Breast epithelium (tissue), 3 donors: ENCODE results near the gene ZSCAN20.

Experiments used
- POLR2A ChIP-seq: fragments of 450-650 bp; IDR thresholded peaks from one replicate; pipeline ENCODE4 v1.6.1; 2016; ENCODE audit warnings: antibody characterized with exemption, mild to moderate bottlenecking, moderate library complexity
- POLR2AphosphoS5 ChIP-seq, 3 donors: sonication (generic); formaldehyde crosslinking; IDR thresholded peaks; one replicate each; pipeline ENCODE4 v1.6.1; 2017; ENCODE audit warnings: antibody characterized with exemption in 3 of 3
- TF ChIP-seq, protein P1 (sequence below), 3 donors: fragments of 450-650 bp; IDR thresholded peaks; one replicate each; pipeline ENCODE4 v1.5.1; 2016 to 2017; ENCODE audit warnings: antibody characterized with exemption in 3 of 3, mild to moderate bottlenecking in 3 of 3, moderate library complexity in 3 of 3

DNA sequence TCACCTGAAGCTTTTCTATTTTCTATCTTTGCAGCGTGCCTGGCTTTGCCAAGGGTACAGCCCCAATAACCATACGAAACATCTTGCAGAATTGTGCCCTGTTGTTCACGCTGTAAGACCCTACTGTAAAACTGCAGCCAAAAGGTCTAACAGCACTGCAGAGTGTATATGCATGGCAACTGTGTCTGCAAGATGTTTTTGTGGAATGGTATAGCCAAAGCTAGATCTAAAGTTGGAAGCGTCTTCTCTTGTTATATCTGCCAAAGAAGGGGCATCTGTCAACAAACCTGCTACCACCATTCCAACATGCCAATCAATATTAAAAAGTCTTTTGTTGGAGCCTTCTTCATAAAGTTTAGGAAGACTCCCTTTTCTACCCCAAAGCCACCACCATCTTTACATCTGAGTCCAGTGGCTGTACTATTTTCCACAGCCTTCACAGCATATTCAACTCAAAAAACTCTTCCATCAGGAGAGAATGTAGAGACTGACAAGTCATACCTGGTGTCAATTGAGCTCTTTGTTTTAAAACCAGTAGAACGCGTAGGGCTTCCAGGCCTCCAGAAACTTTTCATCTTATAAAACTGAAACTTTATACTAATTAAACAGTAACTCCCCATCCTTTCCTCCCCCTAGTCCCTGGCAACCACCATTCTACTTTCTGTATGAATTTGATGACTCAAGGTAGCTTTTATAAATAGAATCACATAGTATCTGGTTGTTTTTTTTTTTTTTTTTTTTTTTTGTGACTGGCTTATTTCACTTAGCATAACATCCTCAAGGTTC is 40.0 kb downstream of the ZSCAN20 start:
- TF ChIP-seq POLR2A (no peak), POLR2AphosphoS5 (IDR thresholded peaks at IDR 0.05) (no peak)
- TF ChIP-seq, protein P1, sequence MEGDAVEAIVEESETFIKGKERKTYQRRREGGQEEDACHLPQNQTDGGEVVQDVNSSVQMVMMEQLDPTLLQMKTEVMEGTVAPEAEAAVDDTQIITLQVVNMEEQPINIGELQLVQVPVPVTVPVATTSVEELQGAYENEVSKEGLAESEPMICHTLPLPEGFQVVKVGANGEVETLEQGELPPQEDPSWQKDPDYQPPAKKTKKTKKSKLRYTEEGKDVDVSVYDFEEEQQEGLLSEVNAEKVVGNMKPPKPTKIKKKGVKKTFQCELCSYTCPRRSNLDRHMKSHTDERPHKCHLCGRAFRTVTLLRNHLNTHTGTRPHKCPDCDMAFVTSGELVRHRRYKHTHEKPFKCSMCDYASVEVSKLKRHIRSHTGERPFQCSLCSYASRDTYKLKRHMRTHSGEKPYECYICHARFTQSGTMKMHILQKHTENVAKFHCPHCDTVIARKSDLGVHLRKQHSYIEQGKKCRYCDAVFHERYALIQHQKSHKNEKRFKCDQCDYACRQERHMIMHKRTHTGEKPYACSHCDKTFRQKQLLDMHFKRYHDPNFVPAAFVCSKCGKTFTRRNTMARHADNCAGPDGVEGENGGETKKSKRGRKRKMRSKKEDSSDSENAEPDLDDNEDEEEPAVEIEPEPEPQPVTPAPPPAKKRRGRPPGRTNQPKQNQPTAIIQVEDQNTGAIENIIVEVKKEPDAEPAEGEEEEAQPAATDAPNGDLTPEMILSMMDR (IDR thresholded peaks at IDR 0.05): no peak
